HG02970 (cell line): ENCODE results near the gene TNFRSF14.

Source experiments
- ATAC-seq: cut with Tn5 transposase; IDR thresholded peaks from one replicate; pipeline ENCODE4 v1.9.1; 2021; ENCODE audit warnings: mild to moderate bottlenecking, moderate library complexity, moderate number of reproducible peaks; ENCODE audit not compliant: unreplicated experiment, low FRiP score

The TNFRSF14 gene

GRCh38 chr1:2523191-2523890 is 32.8 kb upstream of the TNFRSF14 start:
- ATAC-seq, result no peak

GRCh38 chr1:2523891-2524609 is 32.1 kb upstream of the TNFRSF14 start:
- ATAC-seq, result no peak

GRCh38 chr1:2525572-2525919 is 30.6 kb upstream of the TNFRSF14 start:
- no peak for ATAC-seq

- peak; percentile 83 for ATAC-seq
These were observed 30.0 kb upstream of the TNFRSF14 start, which contains the start of gene PANK4 for GRCh38 chr1:2525920-2526823. TSS of gene PANK4 (minus strand) at chr1:2526596. CDS start at chr1:2526587, 9 bp downstream.

GRCh38 chr1:2526824-2527555 is 29.2 kb upstream of the TNFRSF14 start:
- peak; percentile 18 for ATAC-seq

- ATAC-seq, result no peak
These were observed 28.7 kb upstream of the TNFRSF14 start for GRCh38 chr1:2527556-2527860.

GRCh38 chr1:2528016-2528415 is 28.2 kb upstream of the TNFRSF14 start:
- no peak for ATAC-seq

GRCh38 chr1:2528611-2528965 is 27.6 kb upstream of the TNFRSF14 start:
- no peak for ATAC-seq

- no peak for ATAC-seq
These were observed 27.0 kb upstream of the TNFRSF14 start for GRCh38 chr1:2528966-2529783.

- ATAC-seq, result no peak
These were observed 26.2 kb upstream of the TNFRSF14 start, which contains the start of gene HES5 for GRCh38 chr1:2529784-2530512. TSS of gene HES5 (minus strand) at chr1:2530263. CDS start at chr1:2530164, 99 bp downstream.

GRCh38 chr1:2530513-2531361 is 25.4 kb upstream of the TNFRSF14 start:
- ATAC-seq, result no peak

GRCh38 chr1:2532485-2533160 is 23.5 kb upstream of the TNFRSF14 start:
- no peak for ATAC-seq

- no peak for ATAC-seq
These were observed 22.8 kb upstream of the TNFRSF14 start for GRCh38 chr1:2533365-2533764.

- no peak for ATAC-seq
These were observed 21.9 kb upstream of the TNFRSF14 start for GRCh38 chr1:2534315-2534686.

- ATAC-seq, result no peak
These were observed 21.3 kb upstream of the TNFRSF14 start for GRCh38 chr1:2534687-2535441.

- ATAC-seq, result no peak
These were observed 20.7 kb upstream of the TNFRSF14 start for GRCh38 chr1:2535455-2535854.

- no peak for ATAC-seq
These were observed 20.2 kb upstream of the TNFRSF14 start for GRCh38 chr1:2535981-2536380.
